Upper lobe of left lung (tissue), 6 donors: ENCODE measurements around the gene STK10. TPM values are rescaled to one million over a fixed set of nuclear protein-coding genes. Genes with fewer than 3 reads are reported as not detected.

Experiments used
- ATAC-seq, 2 donors: fragments of 200-7000 bp; cut with Tn5 transposase; one replicate each; pipeline ENCODE4 v1.9.1; 2022; ENCODE audit warnings: mild to moderate bottlenecking in 2 of 2, moderate library complexity in 2 of 2; ENCODE audit not compliant: low FRiP score in 2 of 2
- DNase-seq, 2 donors: peaks; one replicate each; pipeline ENCODE4 v3.0.0-alpha.2; 2019 to 2020
- H3K27ac ChIP-seq, 4 donors: fragments of 200-600 bp; sonication (generic); one replicate each; pipeline ENCODE4 v1.5.1; 2016 to 2019
- H3K27me3 ChIP-seq, 4 donors: fragments of 200-600 bp; sonication (generic); one replicate each; pipeline ENCODE4 v1.5.1; 2017 to 2019
- H3K36me3 ChIP-seq, 4 donors: fragments of 200-600 bp; sonication (generic); one replicate each; pipeline ENCODE4 v1.5.1; 2016 to 2019
- H3K4me1 ChIP-seq, 4 donors: fragments of 200-600 bp; sonication (generic); one replicate each; pipeline ENCODE4 v1.5.1; 2018 to 2019
- H3K4me3 ChIP-seq, 4 donors: fragments of 200-600 bp; sonication (generic); one replicate each; pipeline ENCODE4 v1.5.1; 2017 to 2019; ENCODE audit warnings: mild to moderate bottlenecking in 2 of 4, moderate library complexity in 1 of 4
- H3K9me3 ChIP-seq, 4 donors: fragments of 200-600 bp; sonication (generic); one replicate each; pipeline ENCODE4 v1.5.1; 2018 to 2019
- CTCF ChIP-seq, 6 experiments: fragments of 450-650 bp in 4 of 6; fragments of 200-600 bp in 2 of 6; sonication (generic) in 2 of 6; IDR thresholded peaks; one replicate each; pipeline ENCODE4 v1.5.1; 2016 to 2019; ENCODE audit warnings: antibody characterized with exemption in 6 of 6
- EP300 ChIP-seq, 4 donors: sonication (generic); formaldehyde crosslinking; IDR thresholded peaks; one replicate each; pipeline ENCODE4 v1.5.1; 2017; ENCODE audit warnings: antibody characterized with exemption in 4 of 4, control low read depth in 2 of 4
- POLR2A ChIP-seq, 4 donors: fragments of 450-650 bp; IDR thresholded peaks; one replicate each; pipeline ENCODE4 v1.5.1; 2016 to 2017; ENCODE audit warnings: antibody characterized with exemption in 4 of 4, mild to moderate bottlenecking in 2 of 4
- POLR2AphosphoS5 ChIP-seq, 2 donors: sonication (generic); formaldehyde crosslinking; IDR thresholded peaks; one replicate each; pipeline ENCODE4 v1.5.1; 2017; ENCODE audit warnings: antibody characterized with exemption in 2 of 2
- WGBS, 2 donors: methylation state at CpG; one replicate each; pipeline ENCODE4 v1.1.5; 2017 to 2018; 5-methylcytosine and 5-hydroxymethylcytosine counted together
- total RNA-seq, 6 donors: library from RNA; depleted of rRNA in 4 of 6; stranded (reverse); fragments of >200 nt in 4 of 6; gene quantifications; one replicate each; pipeline versions ENCODE4 v1.1.0 to v1.2.1, GENCODE V29; 2016 to 2021
- donor health status: DM: no; HTN: no; CAD: no; lungs with moderate emphysema.
- donor health status: DM: no; HTN: yes; CAD: no; lungs with severe emphysema.

STK10 gene
- total RNA-seq, 6 donors from 2014 or later: 50.6 to 170 (median 60.5) TPM

DNA sequence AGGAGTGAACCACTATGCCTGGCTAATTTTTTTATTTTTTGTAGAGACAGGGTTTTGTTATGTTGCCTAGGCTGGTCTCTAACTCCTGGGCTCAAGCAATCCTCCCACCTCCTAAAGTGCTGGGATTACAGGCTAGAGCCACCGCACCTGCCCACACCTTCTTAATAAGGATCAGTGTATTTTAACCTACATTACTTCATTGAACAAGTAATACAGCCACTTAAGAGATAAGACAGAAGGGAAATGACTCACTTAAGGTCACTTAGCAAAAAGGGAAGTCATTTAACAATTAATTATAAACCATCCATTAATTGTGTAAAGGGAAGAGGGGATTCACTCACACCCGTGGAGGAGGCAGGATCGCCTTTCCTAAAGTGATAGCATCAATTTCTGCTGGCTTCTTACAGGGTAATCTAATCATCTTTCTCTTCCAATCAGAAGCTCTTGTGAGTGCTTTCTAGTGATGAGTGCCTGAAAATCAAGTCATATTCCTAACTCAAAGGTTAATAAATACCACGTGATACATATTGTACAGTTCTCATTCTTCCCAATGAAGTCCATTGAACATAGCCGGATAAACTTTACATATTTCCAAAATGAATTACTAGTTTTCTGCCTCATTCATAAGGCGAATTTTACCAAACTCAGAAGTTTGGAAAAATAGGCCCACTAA, 185.0 kb downstream of the STK10 start:
- DNase-seq (no peak), ATAC-seq (no peak)
- no peak for TF ChIP-seq EP300 (IDR thresholded peaks at IDR 0.05)
- no peak for TF ChIP-seq POLR2AphosphoS5 (IDR thresholded peaks at IDR 0.05)
- no peak for TF ChIP-seq POLR2A (IDR thresholded peaks at IDR 0.05)
- TF ChIP-seq CTCF (IDR thresholded peaks at IDR 0.05): no peak
- Histone ChIP-seq H3K27me3 (no peaks in the 10 kb centered on the region), H3K4me1 (peaks cover 52 to 71% (median 61%) of the 10 kb centered on the region in 4 donors), H3K27ac (peak overlapping the region in 2 of 4 donors; percentile 36 to 54), H3K36me3 (no peaks in the 10 kb centered on the region), H3K9me3 (no peaks in the 10 kb centered on the region), H3K4me3 (peak overlapping the region in 1 of 4 donors; percentile 15)
- WGBS, 2 donors: 64 to 67% methylated on average over 6 of the region's 6 CpGs

DNA sequence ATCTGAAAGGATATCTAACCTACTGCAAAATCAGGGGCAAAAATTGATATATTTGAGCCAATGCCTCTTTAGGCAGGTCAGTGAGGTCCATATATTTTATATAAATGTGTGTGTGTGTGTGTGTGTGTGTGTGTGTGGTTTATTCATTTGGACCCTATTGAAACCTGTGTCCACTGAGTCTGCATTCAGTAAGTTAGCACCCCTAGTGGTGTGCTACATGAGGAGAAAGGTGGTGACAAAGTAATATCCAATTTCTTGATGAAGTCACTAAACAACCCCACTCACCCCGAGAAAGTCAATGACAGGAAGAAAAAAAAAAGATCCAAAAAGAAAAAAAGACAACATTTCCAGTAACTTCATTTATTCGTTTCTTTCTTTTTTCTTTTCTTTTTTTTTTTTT, 185.7 kb downstream of the STK10 start:
- H3K27me3 ChIP-seq: no peaks in the 10 kb centered on the region
- WGBS, 2 donors: 33 to 39% methylated on average over 2 of the region's 2 CpGs
- no peak for DNase-seq
- H3K9me3 ChIP-seq: no peaks in the 10 kb centered on the region
- no peak for ATAC-seq
- peaks cover 49 to 67% (median 59%) of the 10 kb centered on the region in 4 donors for H3K4me1 ChIP-seq
- H3K36me3 ChIP-seq: no peaks in the 10 kb centered on the region
- TF ChIP-seq EP300 (IDR thresholded peaks at IDR 0.05): no peak
- no peak for TF ChIP-seq POLR2AphosphoS5 (IDR thresholded peaks at IDR 0.05)
- peak in 2 of 6 experiments; percentile 17 to 25 for TF ChIP-seq CTCF (IDR thresholded peaks at IDR 0.05)
- no peak for TF ChIP-seq POLR2A (IDR thresholded peaks at IDR 0.05)
- no peak overlapping the region for H3K27ac ChIP-seq
- no peak overlapping the region for H3K4me3 ChIP-seq

GRCh38 chr5:171999877-172000276, 188.1 kb downstream of the STK10 start:
- ATAC-seq (no peak), DNase-seq (no peak)
- Histone ChIP-seq H3K27ac (no peak overlapping the region), H3K36me3 (peaks cover 0 to 9% (median 0%) of the 10 kb centered on the region in 4 donors), H3K9me3 (no peaks in the 10 kb centered on the region), H3K27me3 (no peaks in the 10 kb centered on the region), H3K4me3 (no peak overlapping the region), H3K4me1 (peaks cover 45 to 64% (median 55%) of the 10 kb centered on the region in 4 donors)
- TF ChIP-seq POLR2AphosphoS5 (IDR thresholded peaks at IDR 0.05) (no peak), POLR2A (IDR thresholded peaks at IDR 0.05) (no peak), CTCF (IDR thresholded peaks at IDR 0.05) (no peak), EP300 (IDR thresholded peaks at IDR 0.05) (no peak)
- 60 to 68% methylated on average over 5 of the region's 5 CpGs for WGBS, 2 donors

- Histone ChIP-seq H3K4me1 (peaks cover 39 to 60% (median 47%) of the 10 kb centered on the region in 4 donors), H3K36me3 (peaks cover 0 to 11% (median 0%) of the 10 kb centered on the region in 4 donors), H3K4me3 (no peak overlapping the region), H3K9me3 (no peaks in the 10 kb centered on the region), H3K27ac (no peak overlapping the region), H3K27me3 (no peaks in the 10 kb centered on the region)
- ATAC-seq (no peak), DNase-seq (no peak)
- TF ChIP-seq EP300 (IDR thresholded peaks at IDR 0.05) (no peak), POLR2AphosphoS5 (IDR thresholded peaks at IDR 0.05) (no peak), CTCF (IDR thresholded peaks at IDR 0.05) (no peak), POLR2A (IDR thresholded peaks at IDR 0.05) (no peak)
- WGBS, 2 donors: 95 to 96% methylated on average over 2 of the region's 2 CpGs
These were observed 188.9 kb downstream of the STK10 start for GRCh38 chr5:171999100-171999499.

- Histone ChIP-seq H3K4me3 (no peak overlapping the region), H3K4me1 (peaks cover 22 to 44% (median 30%) of the 10 kb centered on the region in 4 donors), H3K9me3 (no peaks in the 10 kb centered on the region), H3K36me3 (peaks cover 0 to 13% (median 0%) of the 10 kb centered on the region in 4 donors), H3K27me3 (no peaks in the 10 kb centered on the region), H3K27ac (no peak overlapping the region)
- TF ChIP-seq CTCF (IDR thresholded peaks at IDR 0.05) (no peak), POLR2A (IDR thresholded peaks at IDR 0.05) (no peak), EP300 (IDR thresholded peaks at IDR 0.05) (no peak), POLR2AphosphoS5 (IDR thresholded peaks at IDR 0.05) (no peak)
- DNase-seq (no peak), ATAC-seq (no peak)
- WGBS, 2 donors: 79 to 85% methylated on average over 3 of the region's 3 CpGs
These were observed 191.0 kb downstream of the STK10 start for GRCh38 chr5:171997011-171997410.
